GM12865 (cell line): ENCODE measurements around the gene MLLT10.

Experiments used
- DNase-seq: peaks from one replicate; pipeline ENCODE4 v3.0.0; 2010; ENCODE audit warnings: low read depth
- H3K4me3 ChIP-seq: 2 replicates; pipeline ENCODE4 v1.5.1; 2011; ENCODE audit warnings: mild to moderate bottlenecking, low read depth, low read length, control low read depth
- TF ChIP-seq, protein P1 (sequence below): IDR thresholded peaks from 2 replicates; pipeline ENCODE4 v1.5.1; 2011; ENCODE audit warnings: low read length, control low read depth, low read depth, inconsistent platforms; ENCODE audit not compliant: insufficient read depth; ENCODE audit errors: missing control alignments

Gene MLLT10

DNA sequence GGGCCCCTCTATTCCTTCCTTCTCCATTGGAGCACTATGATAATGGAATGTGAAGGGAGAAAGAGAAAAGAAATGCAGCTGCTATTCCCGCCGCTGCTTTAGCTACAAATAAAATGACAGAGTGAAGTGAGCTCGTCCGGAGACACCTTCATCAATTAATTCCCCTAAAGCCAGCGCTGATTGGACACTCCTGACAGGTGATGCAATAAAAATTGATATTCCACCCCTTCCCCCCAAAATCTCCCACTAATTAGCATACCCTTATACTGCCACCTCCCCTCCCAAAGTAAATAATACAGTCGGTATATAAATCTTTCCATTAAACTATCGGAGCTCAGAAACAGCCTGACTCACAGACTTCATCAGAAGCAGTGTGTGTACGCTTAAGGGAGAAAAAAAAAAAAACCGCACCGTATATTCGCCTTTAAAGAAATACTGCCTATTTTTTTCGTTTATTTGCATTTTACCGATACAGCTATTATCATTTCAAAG lies 15.8 kb upstream of the MLLT10 start:
- TF ChIP-seq, protein P1, sequence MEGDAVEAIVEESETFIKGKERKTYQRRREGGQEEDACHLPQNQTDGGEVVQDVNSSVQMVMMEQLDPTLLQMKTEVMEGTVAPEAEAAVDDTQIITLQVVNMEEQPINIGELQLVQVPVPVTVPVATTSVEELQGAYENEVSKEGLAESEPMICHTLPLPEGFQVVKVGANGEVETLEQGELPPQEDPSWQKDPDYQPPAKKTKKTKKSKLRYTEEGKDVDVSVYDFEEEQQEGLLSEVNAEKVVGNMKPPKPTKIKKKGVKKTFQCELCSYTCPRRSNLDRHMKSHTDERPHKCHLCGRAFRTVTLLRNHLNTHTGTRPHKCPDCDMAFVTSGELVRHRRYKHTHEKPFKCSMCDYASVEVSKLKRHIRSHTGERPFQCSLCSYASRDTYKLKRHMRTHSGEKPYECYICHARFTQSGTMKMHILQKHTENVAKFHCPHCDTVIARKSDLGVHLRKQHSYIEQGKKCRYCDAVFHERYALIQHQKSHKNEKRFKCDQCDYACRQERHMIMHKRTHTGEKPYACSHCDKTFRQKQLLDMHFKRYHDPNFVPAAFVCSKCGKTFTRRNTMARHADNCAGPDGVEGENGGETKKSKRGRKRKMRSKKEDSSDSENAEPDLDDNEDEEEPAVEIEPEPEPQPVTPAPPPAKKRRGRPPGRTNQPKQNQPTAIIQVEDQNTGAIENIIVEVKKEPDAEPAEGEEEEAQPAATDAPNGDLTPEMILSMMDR: no peak
- DNase-seq: no peak
- peak overlapping the region; percentile 59 for H3K4me3 ChIP-seq

DNA sequence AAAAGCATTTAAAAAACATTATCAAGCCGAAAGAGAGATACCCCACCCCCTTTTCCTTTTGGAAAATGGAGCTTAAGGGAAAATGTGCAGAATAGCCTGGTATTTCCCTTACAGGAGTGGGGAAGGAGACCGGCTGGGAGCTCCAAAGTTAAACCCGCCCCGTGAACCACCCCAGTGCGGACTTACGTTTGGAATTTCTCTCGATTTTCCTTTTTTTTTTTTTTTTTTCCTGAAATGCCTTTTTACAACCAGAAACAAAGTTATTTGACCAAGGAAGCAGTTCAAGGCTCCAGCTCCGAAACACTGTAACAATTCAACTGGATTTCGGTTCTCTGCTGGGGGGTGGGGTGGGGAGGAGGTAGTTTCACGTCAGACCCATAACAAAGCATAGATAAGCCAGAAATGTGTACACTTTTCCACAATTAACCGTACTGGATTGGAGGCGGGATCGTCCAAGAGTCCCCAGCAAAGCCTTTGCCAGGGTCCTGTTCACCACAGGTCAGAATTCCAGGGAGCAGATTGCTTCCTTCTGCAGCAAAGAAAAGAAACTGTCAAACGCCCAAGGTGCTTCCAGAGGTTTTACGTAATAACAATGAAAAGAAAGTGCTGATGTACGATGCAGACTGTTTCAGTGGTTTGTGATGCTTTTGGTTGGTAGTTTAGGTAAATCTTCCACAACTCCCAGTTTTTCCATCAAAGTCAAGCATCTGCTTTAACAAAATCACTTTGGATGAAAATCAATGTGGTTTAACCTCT lies 15.2 kb upstream of the MLLT10 start:
- TF ChIP-seq, protein P1: no peak
- peak overlapping the region; percentile 59 for H3K4me3 ChIP-seq
- no peak for DNase-seq

DNA sequence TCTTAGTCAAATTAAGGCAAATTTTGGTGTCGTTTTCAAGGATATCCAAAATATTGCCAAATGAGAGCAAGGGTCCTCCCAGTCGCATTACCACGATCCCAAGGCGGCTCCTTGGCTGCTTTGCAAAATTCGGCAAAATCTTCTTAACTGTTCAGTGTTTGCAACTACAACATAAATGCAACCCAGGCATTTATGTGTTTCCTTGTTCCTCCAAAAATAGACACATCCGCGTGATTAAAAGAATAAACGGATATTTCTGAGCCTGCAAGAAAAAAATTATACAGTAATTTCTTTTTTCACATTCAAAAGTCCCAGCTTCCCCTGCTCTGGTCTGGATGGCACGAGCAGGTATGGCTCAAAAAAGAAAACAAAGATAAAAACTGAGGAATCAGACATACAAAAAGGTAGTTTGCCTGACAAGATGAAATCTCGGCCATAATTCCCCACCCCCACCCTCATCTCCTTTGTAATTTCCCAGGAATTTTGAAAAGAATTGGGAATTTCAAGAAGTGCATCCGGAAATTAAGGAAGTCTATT lies 14.6 kb upstream of the MLLT10 start:
- peak overlapping the region; percentile 12 for H3K4me3 ChIP-seq
- TF ChIP-seq, protein P1: no peak
- DNase-seq: no peak

DNA sequence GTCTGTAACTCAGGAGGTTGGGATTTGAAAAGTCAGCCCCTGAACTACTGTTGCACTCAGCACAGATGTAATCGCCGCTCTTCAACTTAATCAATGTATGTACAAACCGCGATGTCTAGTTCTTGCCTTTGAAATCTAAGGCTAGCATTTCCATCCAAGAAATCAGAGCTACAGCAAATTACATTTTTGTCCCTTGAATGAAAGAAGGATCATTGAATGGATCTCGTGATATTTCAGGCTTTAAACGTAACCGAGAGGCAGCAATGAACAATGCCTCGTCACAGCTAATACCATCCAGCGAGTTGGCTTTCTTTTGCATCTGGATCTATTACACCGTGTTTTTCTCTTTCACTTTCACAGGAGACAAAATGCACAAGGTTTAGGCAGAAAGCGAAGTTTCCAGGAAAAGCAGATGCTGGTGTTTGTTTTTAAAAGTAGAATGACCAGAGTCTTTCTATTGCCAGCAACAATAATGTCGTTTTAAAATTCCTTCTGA lies 14.0 kb upstream of the MLLT10 start:
- peak; percentile 49 for DNase-seq
- peak overlapping the region; percentile 12 for H3K4me3 ChIP-seq
- TF ChIP-seq, protein P1: no peak

DNA sequence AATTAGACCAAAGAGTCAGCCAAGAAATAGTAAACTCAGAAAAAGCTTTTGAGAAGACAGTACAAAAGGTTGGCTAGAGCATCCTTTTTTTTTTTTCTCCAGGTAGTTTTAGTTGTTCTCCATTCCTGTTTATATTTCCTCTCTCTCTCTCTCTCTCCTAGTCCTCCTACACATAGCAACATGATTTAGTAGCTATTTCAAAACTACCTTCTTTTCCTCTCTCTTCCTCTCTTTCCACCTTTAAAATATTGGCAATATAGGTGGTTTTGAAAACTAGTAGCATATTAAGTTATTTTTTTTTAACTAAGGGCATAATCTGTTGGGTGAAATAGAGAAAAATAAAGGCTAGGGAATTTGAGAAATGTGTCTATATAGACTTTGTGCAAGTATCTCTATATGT lies 13.5 kb upstream of the MLLT10 start:
- H3K4me3 ChIP-seq: no peak overlapping the region
- TF ChIP-seq, protein P1: no peak
- DNase-seq: no peak

DNA sequence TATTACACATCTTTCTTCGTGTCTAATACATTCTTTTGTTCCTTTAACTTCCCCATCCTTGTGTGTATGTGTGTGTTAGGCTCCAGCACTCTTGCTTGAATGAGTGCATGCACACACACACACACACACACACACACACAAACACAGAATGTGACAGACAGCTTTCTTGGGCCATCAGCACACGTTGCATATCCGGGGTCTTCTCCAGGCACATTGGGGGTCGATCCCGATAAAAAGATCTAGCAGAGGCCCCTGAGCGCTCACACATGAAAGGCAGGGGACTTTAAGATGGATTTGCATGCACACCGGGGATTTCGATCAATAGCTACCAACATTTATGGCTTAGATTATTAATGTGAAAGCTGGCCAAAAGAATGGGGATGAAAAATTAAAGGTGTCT lies 13.1 kb upstream of the MLLT10 start:
- TF ChIP-seq, protein P1: no peak
- H3K4me3 ChIP-seq: no peak overlapping the region
- DNase-seq: no peak
